ACC112 (cell line): Measurements from ENCODE around the gene CNPY2.
"Not testable (repeated sequence)": the region's sequence is repeated elsewhere in the genome, so short reads cannot be mapped to it uniquely, and the experiment has no call there.

Experiments
- H2AFZ ChIP-seq: fragments of 200-600 bp; sonication (generic); one replicate; pipeline ENCODE4 v1.6.0; 2017; ENCODE audit warnings: antibody characterized with exemption, low read length; ENCODE audit not compliant: unreplicated experiment
- H3K27ac ChIP-seq: fragments of 200-600 bp; sonication (generic); 2 replicates; pipeline ENCODE4 v1.5.1; 2014; ENCODE audit warnings: low read depth, mild to moderate bottlenecking, antibody characterized with exemption, low read length, moderate library complexity
- H3K27me3 ChIP-seq: fragments of 200-600 bp; sonication (generic); 2 replicates; pipeline ENCODE4 v1.6.1; 2014; ENCODE audit warnings: mild to moderate bottlenecking, antibody characterized with exemption, low read length, moderate library complexity, mixed read lengths; ENCODE audit not compliant: insufficient read depth
- H3K36me3 ChIP-seq: fragments of 200-600 bp; sonication (generic); 2 replicates; pipeline ENCODE4 v1.6.1; 2016; ENCODE audit warnings: mild to moderate bottlenecking, antibody characterized with exemption, low read length, moderate library complexity, mixed read lengths; ENCODE audit not compliant: insufficient read depth
- H3K4me1 ChIP-seq: fragments of 200-600 bp; sonication (generic); one replicate; pipeline ENCODE4 v1.6.1; 2016; ENCODE audit warnings: low read length, mixed read lengths; ENCODE audit not compliant: insufficient read depth, unreplicated experiment, control insufficient read depth
- H3K4me3 ChIP-seq: fragments of 200-600 bp; sonication (generic); 2 replicates; pipeline ENCODE4 v1.5.1; 2014; ENCODE audit warnings: mild to moderate bottlenecking, low read depth, low read length
- H3K79me2 ChIP-seq: fragments of 200-600 bp; sonication (generic); one replicate; pipeline ENCODE4 v1.6.0; 2016; ENCODE audit warnings: low read length; ENCODE audit not compliant: control insufficient read depth, unreplicated experiment, insufficient read depth

CNPY2 gene

DNA sequence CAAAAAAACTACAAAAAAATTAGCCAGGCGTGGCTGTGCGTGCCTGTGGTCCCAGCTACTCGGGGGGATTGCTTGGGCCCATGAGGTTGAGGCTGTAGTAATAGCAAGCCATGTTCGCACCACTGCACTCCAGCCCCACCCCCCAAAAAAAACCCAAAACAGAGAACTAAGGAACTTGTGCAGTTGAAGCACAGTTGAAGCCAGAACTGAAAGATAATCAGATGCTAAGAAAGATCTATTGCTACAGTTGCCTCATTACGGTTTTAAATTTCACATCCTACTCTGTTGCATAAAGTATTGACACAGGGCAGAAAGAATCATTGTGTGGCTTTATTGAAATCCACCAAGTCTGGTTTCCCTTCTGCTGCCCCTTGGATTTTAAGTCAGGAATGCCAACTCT is 19.5 kb downstream of the CNPY2 start:
- H3K4me1 ChIP-seq, result peaks cover 20% of the 10 kb centered on the region
- no peak overlapping the region for H3K27ac ChIP-seq

DNA sequence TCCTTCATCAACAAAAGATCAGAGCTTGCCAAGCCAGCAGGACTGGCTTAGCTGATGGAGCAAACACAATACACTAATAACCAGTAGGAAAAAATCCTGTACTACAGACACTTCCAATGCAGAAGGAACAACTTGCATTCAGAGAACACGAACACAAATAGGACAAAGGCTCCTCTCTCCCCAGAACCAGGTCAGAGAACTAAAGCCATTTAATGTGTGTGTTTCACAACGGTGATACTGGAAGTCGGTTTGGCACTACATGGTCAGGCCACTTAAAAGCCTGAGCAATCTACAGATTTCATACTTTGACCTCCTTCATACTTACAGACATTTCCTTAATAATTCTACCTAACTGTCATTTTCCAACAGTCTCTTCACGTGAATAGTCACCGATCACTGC is 22.0 kb downstream of the CNPY2 start:
- Histone ChIP-seq H3K27me3 (no peaks in the 10 kb centered on the region), H3K4me1 (peaks cover 12% of the 10 kb centered on the region), H2AFZ (no peak overlapping the region), H3K36me3 (peaks cover 16% of the 10 kb centered on the region), H3K27ac (no peak overlapping the region), H3K79me2 (peaks cover 74% of the 10 kb centered on the region), H3K4me3 (no peak overlapping the region)

More for the DNA sequence above, 19.5 kb downstream of the CNPY2 start:
- no peak overlapping the region for H2AFZ ChIP-seq
- H3K79me2 ChIP-seq, result peaks cover 72% of the 10 kb centered on the region
- H3K27me3 ChIP-seq, result no peaks in the 10 kb centered on the region
- peaks cover 7% of the 10 kb centered on the region for H3K36me3 ChIP-seq
- no peak overlapping the region for H3K4me3 ChIP-seq

DNA sequence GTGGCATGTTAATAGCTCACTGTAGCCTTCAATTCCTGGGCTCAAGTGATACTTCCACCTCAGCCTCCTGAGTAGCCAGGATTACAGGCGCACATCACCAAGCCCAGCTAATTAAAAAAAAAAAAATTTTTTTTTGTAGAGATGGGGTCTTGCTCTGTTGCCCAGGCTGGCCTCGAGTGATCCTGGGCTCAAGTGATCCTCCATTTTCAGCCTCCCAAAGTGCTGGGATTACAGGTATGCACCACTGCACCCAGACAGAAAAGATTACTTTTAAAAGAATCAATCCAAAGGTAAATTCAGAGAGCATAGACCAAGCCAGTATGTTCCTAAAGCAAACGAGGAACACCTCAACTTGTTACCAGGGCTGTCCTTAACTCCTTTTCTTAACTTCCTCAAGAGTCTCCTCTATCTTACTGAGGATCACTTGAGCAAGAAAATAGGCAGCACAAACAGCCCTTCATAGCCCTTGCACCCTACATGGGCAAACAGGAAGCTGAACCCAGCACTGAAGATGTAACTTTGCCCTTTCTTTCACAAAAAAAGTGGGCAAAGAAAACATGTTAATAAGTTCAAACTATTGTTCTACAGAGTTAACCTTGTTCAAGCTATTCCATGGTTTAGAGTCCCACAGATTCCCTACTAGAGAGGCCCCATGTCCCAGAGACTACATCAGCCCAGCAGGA is 26.9 kb downstream of the CNPY2 start:
- Histone ChIP-seq H3K4me3 (no peak overlapping the region), H3K79me2 (peaks cover 37% of the 10 kb centered on the region), H3K27ac (no peak overlapping the region), H3K4me1 (peaks cover 4% of the 10 kb centered on the region), H2AFZ (no peak overlapping the region), H3K36me3 (peaks cover 9% of the 10 kb centered on the region), H3K27me3 (no peaks in the 10 kb centered on the region)

DNA sequence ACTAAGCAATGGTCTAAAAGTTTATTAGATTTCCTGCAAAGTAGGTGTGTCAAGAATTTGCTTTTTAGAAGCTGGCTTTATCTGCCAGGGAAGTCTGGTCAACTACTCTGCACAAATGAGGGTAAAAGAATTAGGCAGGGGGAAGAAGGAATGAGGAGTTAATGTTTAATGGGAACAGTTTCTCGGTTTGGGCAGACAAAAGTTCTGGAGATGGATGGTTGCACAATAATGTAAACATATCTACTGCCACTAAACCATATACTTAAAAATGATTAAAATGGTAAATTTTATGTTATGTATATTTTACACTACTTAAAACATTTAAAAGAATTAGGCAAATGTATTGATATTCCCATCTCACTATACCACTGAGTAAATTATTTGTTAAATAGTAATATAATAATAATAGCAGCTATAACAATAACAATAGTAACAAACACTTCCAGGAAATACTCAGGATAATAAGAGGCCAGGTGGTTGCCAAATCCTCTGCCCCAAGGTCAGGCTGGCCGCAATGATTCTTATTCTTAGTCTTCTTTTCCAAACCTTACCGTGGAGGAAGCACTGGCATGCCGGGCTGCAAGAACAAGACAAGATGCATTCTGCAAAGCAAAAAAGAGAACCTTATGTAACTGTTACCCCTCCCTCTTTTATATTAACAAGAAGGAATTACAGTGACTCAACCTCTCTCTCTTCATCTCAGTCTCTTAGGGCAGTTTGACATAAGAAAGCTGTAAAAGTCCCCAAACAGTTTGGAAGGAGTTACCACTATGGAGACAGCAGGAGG is 29.6 kb downstream of the CNPY2 start:
- H3K27me3 ChIP-seq, result no peaks in the 10 kb centered on the region
- peaks cover 4% of the 10 kb centered on the region for H3K4me1 ChIP-seq
- no peak overlapping the region for H3K27ac ChIP-seq
- no peak overlapping the region for H2AFZ ChIP-seq
- H3K79me2 ChIP-seq, result peaks cover 20% of the 10 kb centered on the region
- H3K36me3 ChIP-seq, result peaks cover 23% of the 10 kb centered on the region
- no peak overlapping the region for H3K4me3 ChIP-seq

DNA sequence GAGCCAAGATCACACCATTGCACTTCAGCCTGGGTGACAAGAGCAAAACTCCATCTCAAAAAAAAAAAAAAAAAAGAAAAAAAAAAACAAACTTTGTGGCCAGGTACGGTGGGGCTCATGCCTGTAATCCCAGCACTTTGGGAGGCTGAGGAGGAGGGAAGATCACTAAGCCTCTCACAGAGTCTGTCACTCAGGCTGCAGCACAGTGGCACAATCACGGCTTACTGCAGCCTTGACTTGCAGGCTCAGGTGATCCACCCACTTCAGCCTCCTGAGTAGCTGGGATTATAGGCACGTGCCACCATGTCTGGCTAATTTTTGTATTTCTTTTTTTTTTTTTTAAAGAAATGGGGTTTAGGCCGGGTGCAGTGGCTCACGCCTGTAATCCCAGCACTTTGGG is 31.5 kb downstream of the CNPY2 start:
- not testable (repeated sequence) for H3K4me1 ChIP-seq, H2AFZ ChIP-seq, H3K27me3 ChIP-seq, H3K27ac ChIP-seq, H3K79me2 ChIP-seq, H3K4me3 ChIP-seq
- H3K36me3 ChIP-seq, result peaks cover 21% of the 10 kb centered on the region

DNA sequence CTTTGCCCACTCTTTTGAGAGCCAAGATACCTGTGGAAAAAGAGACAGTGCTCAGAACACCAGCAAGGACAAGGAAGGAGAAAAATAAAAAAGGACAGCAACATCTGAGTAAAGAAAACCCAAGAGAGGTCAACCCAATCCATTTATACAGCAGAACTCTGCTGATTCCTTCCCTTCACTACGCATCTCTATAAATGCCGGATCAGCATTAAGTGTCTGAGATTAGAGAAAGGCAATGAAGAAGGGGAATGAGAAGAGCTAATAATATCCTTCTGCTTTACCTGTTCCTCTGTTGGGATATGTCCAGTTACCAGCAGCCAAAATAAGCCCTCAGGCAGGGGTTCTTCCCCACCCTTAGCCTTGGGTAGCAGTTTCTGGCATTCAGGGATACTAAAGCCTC is 33.2 kb downstream of the CNPY2 start:
- Histone ChIP-seq H3K4me3 (no peak overlapping the region), H3K79me2 (peaks cover 5% of the 10 kb centered on the region), H3K36me3 (peaks cover 21% of the 10 kb centered on the region), H3K4me1 (peaks cover 4% of the 10 kb centered on the region), H3K27me3 (no peaks in the 10 kb centered on the region), H2AFZ (no peak overlapping the region), H3K27ac (no peak overlapping the region)

DNA sequence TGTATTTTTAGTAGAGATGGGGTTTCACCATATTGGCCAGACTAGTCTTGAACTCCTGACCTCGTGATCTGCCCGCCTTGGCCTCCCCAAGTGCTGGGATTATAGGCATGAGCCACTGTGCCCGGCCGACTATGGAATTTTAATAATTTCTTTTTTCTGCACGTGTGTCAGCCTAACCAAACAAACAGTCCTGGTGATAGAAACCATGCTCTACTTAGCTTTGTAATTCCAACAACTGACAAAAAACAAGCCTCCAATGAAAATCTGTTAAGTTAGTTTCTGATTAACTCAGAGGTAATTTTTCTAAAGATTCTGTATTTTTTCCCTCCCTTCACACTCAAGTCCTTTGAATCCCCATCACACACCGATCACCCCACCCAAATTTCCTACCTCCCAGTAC is 33.8 kb downstream of the CNPY2 start:
- no peak overlapping the region for H2AFZ ChIP-seq
- H3K27ac ChIP-seq, result no peak overlapping the region
- no peak overlapping the region for H3K4me3 ChIP-seq
- no peaks in the 10 kb centered on the region for H3K27me3 ChIP-seq
- peaks cover 21% of the 10 kb centered on the region for H3K36me3 ChIP-seq
- peaks cover 4% of the 10 kb centered on the region for H3K4me1 ChIP-seq
- peaks cover 5% of the 10 kb centered on the region for H3K79me2 ChIP-seq

DNA sequence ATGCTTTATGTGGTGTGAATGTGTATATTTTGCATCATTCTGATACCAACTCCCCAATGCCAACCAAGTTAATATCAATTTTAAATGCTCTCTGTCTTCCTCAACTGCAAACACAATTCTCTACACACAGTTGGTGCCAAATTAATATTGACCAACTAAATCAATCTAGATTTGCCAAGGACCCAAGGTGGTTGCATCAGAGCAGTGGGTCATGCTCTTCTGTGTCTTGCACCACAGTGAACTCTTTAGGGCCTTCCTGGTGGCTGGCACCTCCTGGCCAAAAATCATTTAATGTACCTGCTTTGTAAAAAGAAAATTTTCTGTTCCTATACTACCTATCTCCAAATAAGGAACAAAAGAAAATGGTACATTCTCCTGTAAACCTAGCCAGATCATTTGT is 34.9 kb downstream of the CNPY2 start:
- Histone ChIP-seq H3K27ac (no peak overlapping the region), H3K36me3 (peaks cover 27% of the 10 kb centered on the region), H3K4me3 (no peak overlapping the region), H3K4me1 (no peaks in the 10 kb centered on the region), H2AFZ (no peak overlapping the region), H3K27me3 (no peaks in the 10 kb centered on the region), H3K79me2 (no peaks in the 10 kb centered on the region)

DNA sequence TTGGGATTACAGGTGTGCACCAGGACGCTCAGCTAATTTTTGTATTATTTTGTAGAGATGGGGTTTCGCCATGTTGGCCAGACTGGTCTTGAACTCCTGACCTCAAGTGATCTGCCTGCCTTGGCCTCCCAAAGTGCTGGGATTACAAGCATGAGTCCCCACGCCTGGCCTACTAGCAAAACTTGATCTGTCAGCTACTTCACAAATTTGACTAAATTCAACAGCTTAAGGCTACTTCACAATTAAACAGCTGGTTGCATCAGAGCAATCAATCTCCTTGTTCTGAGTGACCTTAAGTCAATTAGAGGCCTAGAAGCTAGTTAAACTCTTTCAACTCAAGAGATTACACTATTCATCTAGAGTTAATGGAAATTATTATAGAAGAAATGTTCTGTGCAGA is 36.9 kb downstream of the CNPY2 start:
- Histone ChIP-seq H3K36me3 (peaks cover 38% of the 10 kb centered on the region), H3K27ac (no peak overlapping the region)

DNA sequence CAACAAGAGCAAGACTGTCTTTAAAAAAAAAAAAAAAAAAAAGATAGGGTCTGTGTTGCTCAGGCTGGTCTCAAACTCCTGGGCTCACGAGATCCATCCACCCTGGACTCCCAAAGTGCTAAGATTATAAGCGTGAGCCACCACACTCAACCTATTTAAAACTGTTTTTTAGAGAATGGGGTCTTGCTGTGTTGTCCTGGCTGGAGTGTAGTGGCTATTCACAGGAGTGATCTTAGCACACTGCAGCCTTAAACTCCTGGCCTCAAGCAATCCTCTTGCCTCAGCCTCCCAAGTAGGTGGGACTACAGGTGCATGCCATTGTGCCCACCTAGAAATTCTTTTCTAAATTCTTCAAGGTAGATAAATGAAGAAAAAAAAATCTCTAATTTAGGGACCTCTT is 41.5 kb downstream of the CNPY2 start:
- Histone ChIP-seq H3K27ac (no peak overlapping the region), H3K36me3 (peaks cover 20% of the 10 kb centered on the region; the same call in 1 of the 2 replicates)

More for the DNA sequence above, 36.9 kb downstream of the CNPY2 start:
- Histone ChIP-seq H3K79me2 (no peaks in the 10 kb centered on the region), H3K4me1 (no peaks in the 10 kb centered on the region), H3K27me3 (no peaks in the 10 kb centered on the region), H3K4me3 (no peak overlapping the region), H2AFZ (no peak overlapping the region)

DNA sequence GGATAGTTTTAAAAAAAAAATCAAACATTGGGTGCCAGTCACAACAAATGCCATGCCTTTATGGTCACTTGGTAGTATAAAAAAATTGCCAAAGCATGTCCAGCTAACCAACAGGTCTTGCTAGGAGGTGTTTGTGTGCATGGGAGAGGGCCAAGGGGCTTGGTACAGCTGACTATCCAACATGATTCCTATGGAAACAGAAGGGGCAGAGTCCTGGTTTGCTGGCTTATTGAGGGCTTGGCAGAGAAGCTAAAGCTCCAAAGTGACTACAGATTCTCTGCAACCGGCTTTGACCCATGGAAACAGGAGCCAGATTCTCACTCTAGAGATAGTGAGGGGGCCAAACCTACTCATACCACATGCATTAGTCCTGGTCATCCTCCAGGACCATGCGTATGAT is 43.3 kb downstream of the CNPY2 start:
- H3K36me3 ChIP-seq, result peaks cover 20% of the 10 kb centered on the region; the same call in 1 of the 2 replicates
- not testable (repeated sequence) for H3K79me2 ChIP-seq, H2AFZ ChIP-seq, H3K4me1 ChIP-seq, H3K27me3 ChIP-seq, H3K27ac ChIP-seq, H3K4me3 ChIP-seq

More for the DNA sequence above, 41.5 kb downstream of the CNPY2 start:
- Histone ChIP-seq H2AFZ (no peak overlapping the region), H3K4me3 (no peak overlapping the region), H3K27me3 (no peaks in the 10 kb centered on the region), H3K4me1 (no peaks in the 10 kb centered on the region), H3K79me2 (no peaks in the 10 kb centered on the region)
